ENCODE results near the gene LARP4B.

GRCh38 chr10:878895-879294 is 52.6 kb downstream of the LARP4B start:
- TF ChIP-seq CTCF (IDR thresholded peaks at IDR 0.05; ENCODE audit: poor library complexity, severe bottlenecking) (no peak), EP300 (conservative IDR thresholded peaks at IDR 0.05; ENCODE audit: poor library complexity, severe bottlenecking) (no peak)
